ENCODE results near the gene HYKK. TPM values are rescaled to one million over a fixed set of nuclear protein-coding genes. Genes with fewer than 3 reads are reported as not detected.
"Not testable (repeated sequence)": the region's sequence is repeated elsewhere in the genome, so short reads cannot be mapped to it uniquely, and the experiment has no call there.

HYKK gene
- total RNA-seq: 0.60 and 1.1 TPM in 2 replicates

GRCh38 chr15:78506971-78507830, at the start of gene HYKK:
HYKK (plus strand) TSS chr15:78507577; CDS start chr15:78513089, 5,512 bp downstream.
- DNase-seq (ENCODE audit: low read depth in 2 of 2): peak; percentile 96

- no peak for DNase-seq (ENCODE audit: low read depth in 2 of 2)
These were observed 46.6 kb upstream of the HYKK start for GRCh38 chr15:78460737-78461136.

- DNase-seq (ENCODE audit: low read depth in 2 of 2): peak in 1 of 2 donors; percentile 17
These were observed 46.0 kb upstream of the HYKK start for GRCh38 chr15:78461171-78461888.

- no peak for DNase-seq (ENCODE audit: low read depth in 2 of 2)
These were observed 38.3 kb upstream of the HYKK start for GRCh38 chr15:78469031-78469430.

- no peak for DNase-seq (ENCODE audit: low read depth in 2 of 2)
These were observed 30.1 kb upstream of the HYKK start for GRCh38 chr15:78477295-78477694.

GRCh38 chr15:78479650-78480049, 27.7 kb upstream of the HYKK start:
- DNase-seq (ENCODE audit: low read depth in 2 of 2): no peak

GRCh38 chr15:78481917-78482316, 25.5 kb upstream of the HYKK start:
- no peak for DNase-seq (ENCODE audit: low read depth in 2 of 2)

GRCh38 chr15:78492872-78493271, 14.5 kb upstream of the HYKK start:
- no peak for DNase-seq (ENCODE audit: low read depth in 2 of 2)

GRCh38 chr15:78501857-78502256, 5.5 kb upstream of the HYKK start:
- no peak for DNase-seq (ENCODE audit: low read depth in 2 of 2)

- no peak for DNase-seq (ENCODE audit: low read depth in 2 of 2)
These were observed 4.7 kb upstream of the HYKK start for GRCh38 chr15:78502641-78503040.

- no peak for DNase-seq (ENCODE audit: low read depth in 2 of 2)
These were observed 419 bp downstream of the HYKK start for GRCh38 chr15:78507831-78508160.

GRCh38 chr15:78508272-78508671, 895 bp downstream of the HYKK start:
- peak in 1 of 2 donors; percentile 2 for DNase-seq (ENCODE audit: low read depth in 2 of 2)

GRCh38 chr15:78509726-78510312, 2.4 kb downstream of the HYKK start:
- DNase-seq (ENCODE audit: low read depth in 2 of 2): no peak

- not testable (repeated sequence) for DNase-seq (ENCODE audit: low read depth in 2 of 2)
These were observed 12.7 kb downstream of the HYKK start for GRCh38 chr15:78520035-78520434.

- no peak for DNase-seq (ENCODE audit: low read depth in 2 of 2)
These were observed 16.9 kb downstream of the HYKK start for GRCh38 chr15:78524230-78524629.

GRCh38 chr15:78527325-78527724, 19.9 kb downstream of the HYKK start:
- no peak for DNase-seq (ENCODE audit: low read depth in 2 of 2)

- DNase-seq (ENCODE audit: low read depth in 2 of 2): no peak
These were observed 26.0 kb downstream of the HYKK start for GRCh38 chr15:78533331-78533730.

GRCh38 chr15:78536134-78536533, 28.8 kb downstream of the HYKK start:
- no peak for DNase-seq (ENCODE audit: low read depth in 2 of 2)

- DNase-seq (ENCODE audit: low read depth in 2 of 2): no peak
These were observed 30.0 kb downstream of the HYKK start for GRCh38 chr15:78537266-78537905.

- no peak for DNase-seq (ENCODE audit: low read depth in 2 of 2)
These were observed 31.0 kb downstream of the HYKK start for GRCh38 chr15:78538358-78538757.

- DNase-seq (ENCODE audit: low read depth in 2 of 2): not testable (repeated sequence)
These were observed 32.2 kb downstream of the HYKK start for GRCh38 chr15:78539464-78540140.

Data from lung microvascular endothelial cell (primary cell).